A549 treated with AZD2906 at 1 μM for 4 hours (cell line): Measurements from ENCODE around the gene RAD21L1. TPM values are rescaled to one million over a fixed set of nuclear protein-coding genes. Genes with fewer than 3 reads are reported as not detected.

Experiments
- total RNA-seq: library from RNA; stranded (reverse); fragments of 200-300 nt; extraction: Qiagen RNA extraction; gene quantifications from 5 replicates; pipeline ENCODE4 v1.2.3, GENCODE V29; 2022

RAD21L1 gene
- total RNA-seq: not detected in 5 replicates

DNA sequence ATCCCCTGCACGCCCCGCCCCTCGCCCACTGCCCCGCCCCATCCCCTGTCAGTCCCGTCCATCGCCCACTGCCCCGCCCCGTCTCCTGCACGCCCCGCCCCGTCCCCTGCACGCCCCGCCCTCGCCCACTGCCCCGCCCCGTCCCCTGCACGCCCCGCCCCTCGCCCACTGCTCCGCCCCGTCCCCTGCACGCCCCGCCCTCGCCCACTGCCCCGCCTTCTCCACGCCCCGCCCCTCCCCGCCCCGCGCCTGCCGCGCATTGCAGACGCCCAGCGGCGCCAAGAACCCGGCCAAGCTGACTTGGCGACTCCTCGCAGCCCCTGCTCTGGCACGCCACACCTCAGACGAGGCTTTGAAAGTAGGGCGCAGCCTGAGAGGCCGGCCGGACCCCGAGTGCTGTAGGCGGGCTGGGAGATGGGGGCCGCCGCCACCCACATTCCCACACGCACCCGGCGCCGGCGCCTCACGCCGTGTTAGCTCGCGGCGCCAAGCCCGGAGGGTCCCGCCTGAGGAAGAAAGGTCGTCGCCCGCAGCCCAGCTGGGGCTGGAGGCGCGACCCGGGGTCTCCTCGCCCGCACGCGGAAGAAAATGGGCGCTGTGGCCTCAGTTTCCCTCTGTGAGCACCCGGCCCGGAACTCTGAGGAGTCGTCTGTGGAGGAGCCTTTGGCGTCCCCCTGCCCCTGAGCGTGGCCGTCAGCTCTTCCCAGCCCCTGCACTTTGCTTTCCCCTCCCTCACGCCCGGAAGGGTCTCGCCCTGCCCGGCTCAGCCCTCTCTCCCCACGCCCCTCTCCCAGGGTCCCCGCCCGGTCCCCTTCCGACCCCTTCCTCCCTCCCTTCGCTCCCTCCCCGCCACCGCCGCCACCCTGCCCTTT is at the start of gene RAD21L1:
RAD21L1 (plus strand) TSS at position 262 of the 872 bp plus-strand sequence. CDS start 2,410 bp downstream, outside the sequence.

DNA sequence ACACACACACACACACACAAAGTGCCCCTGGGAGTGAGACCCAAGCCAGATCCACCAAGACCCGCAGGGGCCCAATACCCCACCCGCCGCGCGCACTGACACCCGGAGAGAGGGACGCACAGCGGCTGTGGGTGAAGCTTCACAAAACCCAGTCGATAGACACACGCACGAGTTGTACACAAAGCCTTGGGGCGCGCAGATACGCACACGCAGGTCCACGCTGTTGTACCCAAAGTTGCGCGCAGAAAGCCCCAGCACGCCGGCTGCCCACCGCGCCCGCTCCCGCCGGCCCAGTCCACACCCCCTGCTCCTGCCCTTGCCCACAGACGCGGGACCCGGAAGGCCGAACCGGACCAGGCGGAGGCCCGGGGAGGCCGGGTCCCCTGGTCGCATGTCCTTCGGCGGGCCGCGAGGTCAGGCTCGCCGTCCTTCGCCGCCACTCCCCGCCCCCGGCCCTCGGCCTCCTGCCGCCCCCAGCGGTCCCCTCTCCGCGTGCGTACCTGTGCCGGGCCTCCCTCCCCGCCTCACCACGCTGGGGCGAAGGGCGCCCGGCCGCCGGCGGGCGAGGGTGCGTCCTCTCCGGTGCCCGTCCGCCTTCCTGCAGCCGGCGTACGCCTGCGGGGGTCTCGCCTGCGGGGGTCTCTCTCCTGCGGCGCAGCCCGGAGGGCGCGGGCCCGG is 41.1 kb upstream of the RAD21L1 start, which contains the start of gene TMEM74B:
TMEM74B (minus strand) TSS at position 344 of the 678 bp plus-strand sequence. CDS start 1,180 bp downstream, outside the sequence.

DNA sequence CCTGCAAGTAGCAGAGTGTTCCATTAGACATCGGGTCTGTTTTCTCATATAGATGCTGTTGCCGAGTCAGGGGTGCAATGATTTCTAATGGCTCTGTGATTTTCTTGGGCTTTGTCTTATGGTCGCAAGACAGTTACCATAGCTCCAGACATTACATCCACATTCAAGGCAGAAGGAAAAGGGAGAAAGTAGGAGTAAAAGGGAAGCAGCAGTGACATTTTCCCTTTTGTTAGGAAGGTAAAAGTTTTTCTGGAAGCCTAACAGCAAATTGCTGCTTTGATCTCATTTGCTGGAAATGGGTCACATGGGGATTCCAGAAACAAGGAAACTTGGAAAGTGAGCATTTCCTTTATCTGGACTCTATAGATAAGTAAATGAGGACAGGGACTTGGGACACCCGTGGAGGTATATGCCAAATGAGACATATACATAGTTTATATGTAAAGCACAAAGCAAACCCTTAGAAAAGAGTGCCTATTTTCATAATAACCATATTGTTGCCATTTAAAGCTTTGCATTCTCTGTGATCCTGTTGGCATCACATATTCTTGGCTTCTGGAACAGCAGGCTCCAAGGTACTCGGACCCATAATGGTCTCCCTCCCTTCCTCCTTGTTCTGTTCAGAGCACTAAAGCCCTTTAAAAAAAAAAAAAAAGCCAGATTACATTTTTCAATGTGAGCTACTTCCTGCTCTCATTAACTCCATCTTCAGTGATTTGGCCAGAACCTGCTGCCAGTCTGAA is 22.9 kb upstream of the RAD21L1 start, which contains the start of gene C20orf202:
C20orf202 (plus strand) TSS at position 693 of the 743 bp plus-strand sequence. CDS start 132 bp downstream, outside the sequence.

DNA sequence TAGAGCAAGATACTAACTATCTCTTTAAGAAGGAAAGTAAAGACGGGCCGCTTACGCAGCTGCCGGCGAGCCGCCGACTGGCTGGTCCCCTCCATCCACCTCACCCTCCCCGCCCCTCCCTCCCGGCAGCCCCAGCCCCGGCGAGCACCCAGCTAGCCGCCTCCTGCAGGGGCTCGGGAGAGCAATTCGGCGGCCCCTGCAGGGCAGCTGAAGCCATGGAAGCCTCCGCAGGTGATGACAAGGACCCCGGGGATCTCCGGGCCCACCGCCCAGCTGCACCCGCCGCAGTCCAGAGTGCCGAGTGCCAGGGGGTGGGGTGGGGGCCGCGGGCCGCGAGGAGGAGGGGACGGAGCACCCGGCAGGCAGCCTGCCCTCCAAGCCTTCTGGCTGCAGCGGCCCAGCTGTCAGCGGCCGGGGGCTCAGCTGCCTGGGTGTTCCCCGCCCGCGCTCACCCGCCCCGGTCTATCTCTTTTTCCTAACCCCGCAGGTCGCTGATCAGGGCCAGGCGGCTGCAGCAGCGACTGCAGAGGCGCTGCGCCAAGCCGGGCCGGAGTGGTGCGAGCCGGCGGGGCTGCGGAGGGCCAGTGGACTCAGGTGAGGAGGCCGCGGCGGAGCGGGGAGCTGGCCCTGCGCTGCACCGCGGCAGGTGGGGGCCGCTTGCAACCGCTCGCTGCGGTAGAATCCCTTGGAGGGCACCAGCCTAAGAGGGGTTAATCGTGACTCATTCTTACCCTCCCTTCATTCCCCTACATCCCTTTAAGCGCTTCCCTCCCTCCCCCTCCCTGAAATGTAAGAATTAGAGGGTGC is 40.5 kb downstream of the RAD21L1 start, which contains the start of gene SNPH:
SNPH (plus strand) TSS at position 128 of the 807 bp plus-strand sequence. CDS start 29,946 bp downstream, outside the sequence.

Other genes starting within 250 kb of the RAD21L1 start
- 0.03 TPM in 2 of 5 replicates, not detected in the others for gene RSPO4, start 223.7 kb upstream of the RAD21L1 start, total RNA-seq
- gene PSMF1, start 107.4 kb upstream of the RAD21L1 start, total RNA-seq: 203 to 240 TPM (median 221 TPM) in 5 replicates
- 2.3 to 4.2 TPM (median 3.9 TPM) in 5 replicates for gene TMEM74B, start 41.1 kb upstream of the RAD21L1 start, total RNA-seq
- 0.08 TPM in 1 of 5 replicates, not detected in the others for gene C20orf202, start 22.6 kb upstream of the RAD21L1 start, total RNA-seq
- gene SNPH, start 40.2 kb downstream of the RAD21L1 start, total RNA-seq: 3.3 to 4.7 TPM (median 4.2 TPM) in 5 replicates
- gene SDCBP2, start 103.1 kb downstream of the RAD21L1 start, total RNA-seq: 1.4 to 2.4 TPM (median 1.8 TPM) in 5 replicates
- 503 to 525 TPM (median 509 TPM) in 5 replicates for gene FKBP1A, start 167.0 kb downstream of the RAD21L1 start, total RNA-seq
- 105 to 128 TPM (median 113 TPM) in 5 replicates for gene NSFL1C, start 240.8 kb downstream of the RAD21L1 start, total RNA-seq